CD14-positive monocyte (primary cell): Measurements from ENCODE around the gene THSD4. TPM values are rescaled to one million over a fixed set of nuclear protein-coding genes. Genes with fewer than 3 reads are reported as not detected.

Experiments used
- DNase-seq, 3 donors: peaks; one replicate each; pipeline ENCODE4 v3.0.0-alpha.2; 2011 to 2022
- H2AFZ ChIP-seq: 2 replicates; pipeline ENCODE4 v1.6.0; 2012; ENCODE audit warnings: mild to moderate bottlenecking, low read depth, low read length, inconsistent platforms; ENCODE audit not compliant: insufficient read depth, poor library complexity, severe bottlenecking
- H3K27ac ChIP-seq, 2 donors: 1 replicate in 1 of 2; 2 replicates in 1 of 2; pipeline ENCODE4 v1.5.1; 2012 to 2013; ENCODE audit warnings: low read length in 2 of 2, control low read depth in 1 of 2, inconsistent platforms in 1 of 2, low read depth in 1 of 2, mild to moderate bottlenecking in 1 of 2
- H3K27me3 ChIP-seq, 2 donors: one replicate each; pipeline versions ENCODE4 v1.6.0 to v1.6.1; 2011 to 2013; ENCODE audit warnings: low read length in 2 of 2; ENCODE audit not compliant: control insufficient read depth in 2 of 2, insufficient read depth in 2 of 2
- H3K36me3 ChIP-seq, 2 donors: replicated peaks in 1 of 2; 1 replicate in 1 of 2; 2 replicates in 1 of 2; pipeline versions ENCODE4 v1.5.1 to v1.6.1; 2012 to 2013; ENCODE audit warnings: low read length in 2 of 2, control low read depth in 1 of 2, inconsistent platforms in 1 of 2, mild to moderate bottlenecking in 1 of 2; ENCODE audit not compliant: insufficient read depth in 2 of 2, control insufficient read depth in 1 of 2
- H3K4me1 ChIP-seq, 2 donors: 1 replicate in 1 of 2; 2 replicates in 1 of 2; pipeline versions ENCODE4 v1.5.1 to v1.6.1; 2012 to 2013; ENCODE audit warnings: low read length in 2 of 2, control low read depth in 1 of 2, inconsistent platforms in 1 of 2, mild to moderate bottlenecking in 1 of 2, moderate library complexity in 1 of 2; ENCODE audit not compliant: insufficient read depth in 2 of 2, control insufficient read depth in 1 of 2
- H3K4me2 ChIP-seq: replicated peaks from 2 replicates; pipeline ENCODE3; 2012; ENCODE audit warnings: low read length, moderate library complexity, mild to moderate bottlenecking; ENCODE audit not compliant: poor library complexity, severe bottlenecking; ENCODE audit errors: extremely low read depth
- H3K4me3 ChIP-seq, 3 experiments: fragments of 200-600 bp in 1 of 3; sonication (generic) in 1 of 3; replicated peaks in 1 of 3; 1 replicate in 2 of 3; 2 replicates in 1 of 3; pipeline ENCODE4 v1.5.1; 2011 to 2013; ENCODE audit warnings: low read length in 3 of 3, mild to moderate bottlenecking in 3 of 3, control low read depth in 2 of 3, low read depth in 2 of 3, inconsistent platforms in 1 of 3, moderate library complexity in 1 of 3
- H3K79me2 ChIP-seq: 2 replicates; pipeline ENCODE4 v1.6.0; 2012; ENCODE audit warnings: mild to moderate bottlenecking, control low read depth, inconsistent platforms, low read length, moderate library complexity; ENCODE audit not compliant: insufficient read depth
- H3K9ac ChIP-seq: 2 replicates; pipeline ENCODE4 v1.6.0; 2017; ENCODE audit warnings: low read length, mild to moderate bottlenecking; ENCODE audit not compliant: insufficient read depth, poor library complexity, severe bottlenecking
- H3K9me3 ChIP-seq, 2 donors: replicated peaks in 1 of 2; 1 replicate in 1 of 2; 2 replicates in 1 of 2; pipeline versions ENCODE4 v1.5.1 to v1.6.1; 2012 to 2013; ENCODE audit warnings: low read length in 2 of 2, control low read depth in 1 of 2; ENCODE audit not compliant: control insufficient read depth in 1 of 2, insufficient read depth in 1 of 2
- H4K20me1 ChIP-seq: 2 replicates; pipeline ENCODE4 v1.6.0; 2012; ENCODE audit warnings: mild to moderate bottlenecking, low read length, control low read depth, moderate library complexity; ENCODE audit not compliant: insufficient read depth
- H3K27ac Mint-ChIP-seq, 7 donors: one replicate each; pipeline ENCODE4 v1.8.0; 2020; ENCODE audit warnings: mild to moderate bottlenecking in 7 of 7, mixed read lengths in 7 of 7, moderate library complexity in 6 of 7, inconsistent platforms in 2 of 7
- H3K27me3 Mint-ChIP-seq, 3 donors: one replicate each; pipeline ENCODE4 v1.8.0; 2021 to 2022; ENCODE audit warnings: low read depth in 3 of 3, mild to moderate bottlenecking in 3 of 3, mixed read lengths in 3 of 3, moderate library complexity in 3 of 3, inconsistent platforms in 1 of 3
- H3K36me3 Mint-ChIP-seq, 2 donors: one replicate each; pipeline ENCODE4 v1.8.0; 2020; ENCODE audit warnings: mixed read lengths in 2 of 2, inconsistent platforms in 1 of 2, mild to moderate bottlenecking in 1 of 2
- H3K4me1 Mint-ChIP-seq: one replicate; pipeline ENCODE4 v1.8.0; 2020; ENCODE audit warnings: mild to moderate bottlenecking, mixed read lengths
- H3K4me3 Mint-ChIP-seq, 2 donors: one replicate each; pipeline ENCODE4 v1.8.0; 2020; ENCODE audit warnings: mild to moderate bottlenecking in 2 of 2, mixed read lengths in 2 of 2, moderate library complexity in 1 of 2
- H3K9me3 Mint-ChIP-seq, 7 donors: one replicate each; pipeline ENCODE4 v1.8.0; 2020 to 2022; ENCODE audit warnings: mixed read lengths in 7 of 7, mild to moderate bottlenecking in 6 of 7, moderate library complexity in 6 of 7, inconsistent platforms in 2 of 7
- CTCF ChIP-seq: fragments of 200-600 bp; IDR thresholded peaks from one replicate; pipeline ENCODE4 v1.8.0; 2022; ENCODE audit warnings: antibody characterized with exemption, mild to moderate bottlenecking
- WGBS: methylation state at CpG from one replicate; pipeline ENCODE4 v1.1.5; 2013; ENCODE audit warnings: missing lambda C conversion rate; ENCODE audit not compliant: insufficient coverage; 5-methylcytosine and 5-hydroxymethylcytosine counted together
- intact Hi-C, 2 donors: fragments of 100-400 bp; cut with micrococcal nuclease; formaldehyde crosslinking; loops; one replicate each; pipeline versions ENCODE4 v1.15.0 to v1.15.1; 2023
- polyA plus RNA-seq, 3 donors: library from polyadenylated mRNA; depleted of rRNA in 1 of 3; unstranded in 2 of 3; stranded (reverse) in 1 of 3; fragments of 300-500 nt in 2 of 3; fragments of >200 nt in 1 of 3; fragmentation: Illumina TruSeq in 2 of 3; gene quantifications; 1 replicate in 2 of 3; 2 replicates in 1 of 3; pipeline ENCODE4 v1.2.3, GENCODE V29; 2012 to 2021

Gene THSD4
- polyA plus RNA-seq, 3 donors: not detected

GRCh38 chr15:71581398-71581930 is 466.2 kb downstream of the THSD4 start:
- no CpG with 5 or more reads among the region's 2 CpGs for WGBS

GRCh38 chr15:71585159-71585558 is 469.9 kb downstream of the THSD4 start:
- no peaks in the 10 kb centered on the region for H3K4me1 ChIP-seq
- intact Hi-C loops: no loop called here
- DNase-seq: no peak

More at GRCh38 chr15:71581398-71581930, 466.2 kb downstream of the THSD4 start:
- peaks cover 0 to 2% (median 2%) of the 10 kb centered on the region in 3 donors for H3K27me3 Mint-ChIP-seq
- H3K79me2 ChIP-seq: no peaks in the 10 kb centered on the region
- peaks cover 6 to 17% (median 13%) of the 10 kb centered on the region in 7 donors for H3K9me3 Mint-ChIP-seq
- no peak overlapping the region for H3K9ac ChIP-seq
- no peaks in the 10 kb centered on the region for H3K27me3 ChIP-seq
- H4K20me1 ChIP-seq: no peaks in the 10 kb centered on the region
- no peaks in the 10 kb centered on the region for H3K4me1 ChIP-seq
- no peak overlapping the region for H3K27ac Mint-ChIP-seq
- no peaks in the 10 kb centered on the region for H3K36me3 Mint-ChIP-seq
- H3K4me3 Mint-ChIP-seq: no peak overlapping the region
- no peak for TF ChIP-seq CTCF
- H3K36me3 ChIP-seq: no peaks in the 10 kb centered on the region
- no peaks in the 10 kb centered on the region for H3K4me1 Mint-ChIP-seq
- intact Hi-C loops: no loop called here
- no peak overlapping the region for H3K4me2 ChIP-seq
- no peak overlapping the region for H2AFZ ChIP-seq
- no peak overlapping the region for H3K4me3 ChIP-seq
- no peak for DNase-seq
- H3K9me3 ChIP-seq: peaks cover 0 to 14% of the 10 kb centered on the region in 2 donors
- no peak overlapping the region for H3K27ac ChIP-seq

More at GRCh38 chr15:71585159-71585558, 469.9 kb downstream of the THSD4 start:
- peaks cover 9 to 22% (median 17%) of the 10 kb centered on the region in 7 donors for H3K9me3 Mint-ChIP-seq
- peaks cover 0 to 17% of the 10 kb centered on the region in 2 donors for H3K9me3 ChIP-seq
- H3K36me3 Mint-ChIP-seq: no peaks in the 10 kb centered on the region
- H3K27ac ChIP-seq: no peak overlapping the region
- no peaks in the 10 kb centered on the region for H3K79me2 ChIP-seq
- no peak overlapping the region for H3K4me3 Mint-ChIP-seq
- H3K27me3 Mint-ChIP-seq: peaks cover 0 to 3% (median 2%) of the 10 kb centered on the region in 3 donors
- H3K4me3 ChIP-seq: no peak overlapping the region
- H2AFZ ChIP-seq: no peak overlapping the region
- no CpG with 5 or more reads among the region's 2 CpGs for WGBS
- H4K20me1 ChIP-seq: no peaks in the 10 kb centered on the region
- no peak for TF ChIP-seq CTCF
- H3K36me3 ChIP-seq: no peaks in the 10 kb centered on the region
- H3K9ac ChIP-seq: no peak overlapping the region
- H3K4me2 ChIP-seq: no peak overlapping the region
- H3K4me1 Mint-ChIP-seq: no peaks in the 10 kb centered on the region
- no peak overlapping the region for H3K27ac Mint-ChIP-seq
- no peaks in the 10 kb centered on the region for H3K27me3 ChIP-seq
